NCI-H187 (cell line): ENCODE results near the gene SMIM30.
"Not testable (repeated sequence)": the region's sequence is repeated elsewhere in the genome, so short reads cannot be mapped to it uniquely, and the experiment has no call there.

ENCODE experiments used
- DNase-seq, 2 experiments: peaks; one replicate each; lab custom pipeline; 2025; lab: John Stamatoyannopoulos, UW

Gene SMIM30, protein sequence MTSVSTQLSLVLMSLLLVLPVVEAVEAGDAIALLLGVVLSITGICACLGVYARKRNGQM

DNA sequence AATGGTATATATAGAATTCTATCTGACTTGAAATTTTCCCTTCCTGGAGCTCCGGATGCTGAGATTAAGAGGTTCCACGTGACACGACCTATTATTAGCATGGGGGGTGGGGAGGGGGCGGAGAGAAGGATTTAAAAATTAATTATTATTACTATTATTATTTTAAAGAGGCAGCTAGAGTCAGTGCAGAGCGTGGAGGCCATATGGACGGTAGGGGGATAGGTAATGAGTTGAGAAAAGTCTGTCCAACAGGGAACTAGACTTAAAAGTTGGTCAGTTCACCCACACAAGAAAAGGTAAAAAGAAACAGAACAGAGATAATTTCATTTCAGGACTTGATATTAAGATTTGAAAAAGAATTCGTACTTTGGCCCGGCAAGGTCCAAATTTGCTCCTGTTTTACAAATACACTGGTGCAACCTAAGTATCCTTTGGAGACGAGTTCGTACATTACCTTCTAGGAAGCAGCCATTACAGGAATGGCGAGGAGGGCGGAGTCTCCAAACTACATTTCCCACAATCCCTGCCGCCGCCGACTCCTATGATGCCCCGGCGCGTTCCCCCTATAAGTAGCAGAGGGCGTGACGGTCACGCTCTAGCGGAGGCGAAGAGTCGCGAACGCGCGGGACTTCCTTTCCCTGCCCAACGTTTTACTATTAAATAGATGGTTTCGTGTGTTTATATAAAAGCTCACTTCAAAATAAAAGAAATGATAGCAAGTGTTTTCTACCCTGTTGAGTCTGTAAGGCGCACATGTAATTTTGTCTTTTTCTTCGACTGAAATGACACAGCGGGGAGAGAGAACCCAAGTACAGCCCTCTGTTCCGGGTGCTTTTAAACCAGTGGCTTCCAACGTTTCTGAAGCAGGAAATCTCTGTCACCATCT, at the start of gene SMIM30:
SMIM30 (minus strand) TSS at position 481 of the 886 bp plus-strand sequence. CDS start 976 bp downstream, outside the sequence.
- peak; percentile 78 to 92 for DNase-seq

DNA sequence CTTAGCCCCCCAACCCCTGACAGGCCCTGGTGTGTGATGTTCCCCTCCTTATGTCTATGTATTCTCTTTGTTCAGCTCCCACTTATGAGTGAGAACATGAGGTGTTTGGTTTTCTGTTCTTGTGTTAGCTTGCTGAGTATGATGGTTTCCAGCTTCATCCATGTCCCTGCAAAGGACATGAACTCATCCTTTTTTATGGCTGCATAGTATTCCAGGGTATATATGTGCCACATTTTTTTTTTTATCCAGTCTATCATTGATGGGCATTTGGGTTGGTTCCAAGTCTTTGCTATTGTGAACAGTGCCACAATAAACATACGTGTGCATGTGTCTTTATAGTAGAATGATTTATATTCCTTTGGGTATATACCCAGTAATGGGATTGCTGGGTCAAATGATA, 47.8 kb upstream of the SMIM30 start:
- not testable (repeated sequence) for DNase-seq

DNA sequence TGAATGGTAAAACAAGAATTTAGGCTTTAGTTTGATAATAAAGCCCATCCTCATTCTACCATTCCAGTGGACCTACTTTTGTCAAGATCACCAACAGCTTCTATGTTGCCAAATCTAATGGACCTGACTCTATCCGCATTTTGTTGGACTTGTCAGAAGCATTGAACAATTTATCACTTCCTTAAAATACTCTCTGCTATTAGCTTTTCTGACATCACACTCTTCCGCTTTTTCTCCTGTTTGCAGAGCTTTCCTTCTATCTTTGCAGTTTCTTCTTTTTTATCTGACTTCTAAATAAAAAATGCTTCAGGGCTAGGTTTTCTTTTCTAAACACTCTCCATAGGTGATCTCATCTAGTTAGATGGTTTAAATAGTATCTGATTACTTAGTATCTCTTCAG, 42.7 kb upstream of the SMIM30 start:
- no peak for DNase-seq

DNA sequence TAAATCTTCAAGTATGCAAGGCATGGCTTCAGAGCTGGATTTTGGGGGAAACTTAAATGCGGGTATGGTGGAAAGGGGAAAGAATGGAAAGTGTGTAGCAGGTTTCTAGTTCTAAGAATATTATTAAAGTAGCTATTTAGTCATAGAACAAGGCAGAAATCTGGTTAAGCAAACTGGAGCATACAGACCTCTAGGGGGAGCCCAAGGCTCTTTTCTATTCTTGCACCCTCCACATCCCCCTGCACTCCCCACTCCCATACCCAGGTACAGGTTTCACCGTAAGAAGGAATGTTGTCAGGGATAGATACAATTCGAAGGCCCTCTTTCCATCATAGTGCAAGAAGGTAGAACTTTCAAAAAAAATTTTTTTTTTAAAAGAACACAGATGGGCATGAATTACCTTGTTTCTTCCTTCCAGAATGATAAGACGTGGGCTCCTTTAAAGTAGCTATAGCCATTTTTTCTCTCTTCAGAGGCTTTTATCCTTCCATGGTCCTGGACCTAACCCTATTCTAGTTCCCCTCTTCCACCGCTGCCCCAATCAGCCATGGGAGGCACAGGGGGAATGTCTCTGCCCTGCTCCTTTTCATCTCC, 41.5 kb upstream of the SMIM30 start:
- peak; percentile 8 to 73 for DNase-seq

DNA sequence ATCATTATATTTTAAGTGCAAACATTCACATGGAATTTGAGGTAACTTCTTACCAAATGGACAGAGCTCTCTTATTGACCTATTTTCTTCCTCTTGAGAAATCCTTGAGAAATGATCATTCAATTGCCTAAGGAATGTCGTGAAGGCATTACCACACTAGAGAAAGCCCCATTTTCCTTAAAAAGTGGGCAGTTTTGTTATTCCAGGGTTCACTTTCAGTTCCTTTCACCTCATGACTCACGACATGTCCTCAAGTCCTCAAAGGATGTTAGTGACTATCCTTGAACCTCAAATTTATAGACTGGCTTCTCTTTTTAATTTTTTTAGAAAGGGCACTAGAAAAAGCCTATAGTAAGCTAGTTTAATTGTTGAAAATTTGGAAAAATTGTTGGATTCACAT, 40.4 kb upstream of the SMIM30 start:
- no peak for DNase-seq

DNA sequence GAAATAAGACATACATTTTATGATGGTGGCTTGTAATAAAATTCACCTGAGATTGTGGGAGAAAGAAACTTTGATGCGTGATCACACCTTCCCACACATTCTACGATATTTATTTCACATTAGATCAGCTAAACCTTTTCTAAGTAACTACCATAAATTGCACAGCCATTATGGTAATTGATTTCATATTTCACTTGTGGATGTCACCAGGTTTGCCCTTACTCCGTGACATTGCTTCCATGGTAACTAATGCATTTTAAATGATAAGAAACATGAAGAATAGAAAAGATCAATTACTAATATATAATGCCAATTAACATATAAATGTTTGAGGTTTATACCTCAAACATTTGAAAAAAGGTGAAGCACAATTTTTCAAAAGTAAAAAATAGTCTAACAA, 35.8 kb upstream of the SMIM30 start:
- DNase-seq: no peak

DNA sequence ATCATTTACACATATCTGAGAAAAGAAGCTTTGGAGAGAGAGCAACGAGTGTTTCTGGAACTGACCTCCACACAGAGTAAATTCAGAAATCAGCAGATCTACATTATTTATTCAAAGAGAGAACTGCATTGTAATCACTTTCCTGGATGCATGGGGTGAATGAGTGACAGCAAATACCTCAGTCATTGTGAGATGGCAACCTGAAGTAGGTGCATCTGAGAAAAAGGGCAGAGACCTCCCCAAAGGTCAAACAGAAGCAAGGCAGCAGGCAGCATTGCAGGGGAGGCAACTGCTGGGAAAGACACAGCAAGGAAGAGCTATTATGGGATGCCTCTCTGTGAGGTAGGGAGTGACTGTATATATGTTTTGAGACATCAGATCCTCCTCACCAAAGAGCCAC, 26.5 kb upstream of the SMIM30 start:
- no peak for DNase-seq

DNA sequence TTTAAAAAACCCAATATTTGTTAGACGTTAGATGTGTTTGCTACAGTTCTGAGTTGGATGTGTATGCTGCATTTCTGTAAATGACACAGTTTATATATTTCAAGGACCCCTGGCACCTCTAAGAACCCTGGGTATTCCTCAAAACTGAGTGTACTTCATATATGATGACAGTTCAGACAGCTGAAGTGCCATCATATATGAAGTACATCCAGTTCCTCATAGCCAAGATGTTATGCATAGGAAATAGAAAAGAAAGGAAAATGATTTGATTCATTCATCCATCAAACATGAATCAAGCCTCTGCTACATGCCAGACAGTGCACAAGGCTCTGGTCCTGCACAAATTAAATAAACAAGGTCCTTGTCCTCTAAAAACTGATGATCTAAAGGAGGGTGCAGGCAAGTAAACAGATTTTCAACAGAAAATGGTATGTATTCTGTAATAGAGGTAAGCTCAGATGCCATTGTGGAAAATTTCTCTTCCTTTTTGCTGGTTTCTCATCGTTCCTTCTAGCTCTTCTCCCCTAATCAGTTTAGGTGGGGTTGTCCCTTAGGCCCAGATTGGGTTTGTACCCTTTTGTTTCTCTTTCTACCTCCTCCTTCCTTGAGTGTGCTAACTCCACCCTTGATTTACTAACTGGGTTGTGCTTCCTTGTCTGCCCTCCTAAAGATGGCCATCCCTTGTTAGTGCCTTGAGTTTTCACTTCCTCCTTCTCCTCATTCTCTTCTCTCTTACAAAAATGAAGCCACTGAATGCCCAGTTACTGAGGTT, 25.3 kb upstream of the SMIM30 start:
- DNase-seq: no peak

DNA sequence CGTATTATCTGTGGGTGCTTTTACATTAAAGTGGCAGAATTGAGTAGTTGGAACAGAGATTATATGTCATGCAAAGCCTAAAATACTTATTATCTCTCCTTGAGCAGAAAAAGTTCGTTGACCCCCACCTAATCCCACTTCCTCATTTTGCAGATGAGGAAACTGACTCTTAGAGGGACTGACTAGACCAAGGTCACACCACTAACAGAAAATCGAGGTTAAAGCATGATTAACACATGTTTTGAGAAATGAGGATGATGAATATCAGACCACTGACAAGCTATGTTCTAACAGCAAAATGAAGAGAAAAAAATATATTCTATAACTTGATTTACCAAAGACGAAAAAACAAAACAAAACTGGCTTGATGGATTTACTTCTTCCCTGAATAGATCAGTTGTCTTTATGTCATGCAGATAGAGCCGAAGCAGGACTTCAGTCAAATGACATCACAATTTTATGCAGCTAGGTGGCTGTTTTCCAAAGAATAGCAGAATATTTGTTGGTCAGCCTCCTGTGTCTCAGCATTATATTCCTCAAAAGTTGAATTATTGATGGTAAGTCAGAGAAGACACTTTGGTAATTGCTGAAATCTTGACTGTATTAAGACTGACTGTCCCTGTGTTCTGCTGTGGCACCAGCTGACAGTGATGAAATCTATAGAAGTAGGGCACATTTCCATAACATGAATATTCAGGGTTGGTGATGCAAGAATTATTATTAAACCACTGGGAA, 24.2 kb upstream of the SMIM30 start:
- no peak for DNase-seq

DNA sequence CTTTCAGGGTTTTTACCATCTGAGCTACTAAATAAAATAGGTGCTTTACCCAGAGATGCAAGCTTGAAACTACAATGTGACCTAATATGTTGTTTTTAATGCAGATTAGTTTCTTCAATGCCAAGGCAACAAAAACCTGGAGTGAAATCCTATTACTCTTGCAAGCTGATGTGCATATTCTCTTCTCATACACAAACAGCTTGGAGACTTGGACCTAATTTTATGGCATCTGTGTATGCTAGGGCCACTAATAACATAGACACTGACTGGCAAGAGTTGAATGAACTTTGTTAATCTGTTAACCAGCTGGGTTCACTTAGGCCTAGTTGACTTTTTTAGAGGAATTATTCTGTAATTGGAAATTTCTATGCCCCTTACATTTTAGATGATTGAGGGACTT, 23.4 kb upstream of the SMIM30 start:
- no peak for DNase-seq

DNA sequence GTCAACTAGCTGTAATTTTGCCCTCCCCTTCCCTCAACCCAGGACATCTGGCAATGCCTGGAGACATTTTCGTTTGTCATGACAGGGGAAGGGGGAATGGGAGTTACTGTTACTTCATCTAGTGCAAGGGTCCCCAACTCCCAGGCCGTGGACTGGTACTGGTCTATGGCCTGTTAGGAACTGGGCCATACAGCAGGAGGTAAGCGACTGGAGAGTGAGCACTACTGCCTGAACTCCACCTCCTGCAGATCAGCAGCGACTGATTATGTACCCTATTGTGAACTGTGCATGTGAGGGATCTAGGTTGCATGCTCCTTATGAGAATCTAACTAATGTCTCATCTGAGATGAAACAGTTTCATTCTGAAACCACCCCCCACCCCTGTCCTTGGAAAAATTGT, 22.6 kb upstream of the SMIM30 start:
- DNase-seq: no peak

DNA sequence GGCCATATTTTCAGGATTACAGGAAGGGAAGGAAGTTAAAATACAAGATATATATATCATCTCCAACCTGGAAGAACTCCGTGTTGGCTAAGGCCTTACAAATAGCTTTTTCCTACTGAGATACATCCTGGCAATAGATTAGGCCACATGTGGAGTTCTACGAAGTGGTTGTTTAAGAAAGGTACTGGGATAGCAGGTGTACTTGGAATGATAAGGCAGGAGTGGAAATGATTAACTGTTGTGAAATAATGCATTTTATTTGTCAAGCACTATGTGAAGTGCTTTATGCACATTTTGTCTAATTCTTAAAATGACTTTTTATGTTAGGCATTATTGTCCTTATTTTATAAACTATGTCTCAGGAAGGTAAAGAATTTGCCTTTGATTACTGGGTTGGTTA, 18.9 kb upstream of the SMIM30 start:
- no peak for DNase-seq

DNA sequence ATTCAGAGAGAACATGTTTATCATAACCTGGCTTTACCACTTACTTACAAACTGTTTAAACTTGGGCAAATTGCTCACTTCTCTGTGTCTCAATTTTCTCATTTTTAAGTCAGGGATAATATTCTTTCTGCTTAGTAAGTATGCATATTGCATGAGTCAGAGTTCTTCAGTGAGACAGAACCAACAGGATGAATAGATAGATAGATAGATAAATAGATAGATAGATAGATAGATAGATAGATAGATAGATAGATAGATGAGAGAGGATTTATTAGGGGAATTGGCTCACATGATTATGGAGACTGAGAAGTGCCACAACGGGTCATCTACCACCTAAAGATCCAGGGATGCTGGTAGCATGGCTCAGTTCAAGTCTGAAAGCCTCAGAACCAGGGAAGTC, 15.7 kb upstream of the SMIM30 start:
- DNase-seq: no peak

DNA sequence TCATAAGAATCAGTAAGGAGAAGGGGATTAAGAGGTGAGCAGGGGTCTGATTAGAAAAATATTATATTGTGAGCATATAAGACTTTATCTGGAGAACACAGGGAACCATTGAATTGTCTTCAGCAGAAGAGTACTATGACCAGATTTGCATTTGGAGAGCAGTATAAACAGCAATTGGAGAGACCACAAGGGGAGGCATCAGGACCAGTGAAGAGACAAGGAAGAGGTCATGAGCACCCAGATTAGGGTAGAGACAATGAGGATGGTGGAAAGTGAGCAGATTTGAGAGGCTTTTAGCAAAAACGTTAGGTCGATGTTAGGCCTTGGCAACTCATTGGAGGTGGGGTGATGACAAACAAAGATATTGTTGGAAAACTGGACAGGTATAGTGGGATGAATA, 13.0 kb upstream of the SMIM30 start:
- no peak for DNase-seq

DNA sequence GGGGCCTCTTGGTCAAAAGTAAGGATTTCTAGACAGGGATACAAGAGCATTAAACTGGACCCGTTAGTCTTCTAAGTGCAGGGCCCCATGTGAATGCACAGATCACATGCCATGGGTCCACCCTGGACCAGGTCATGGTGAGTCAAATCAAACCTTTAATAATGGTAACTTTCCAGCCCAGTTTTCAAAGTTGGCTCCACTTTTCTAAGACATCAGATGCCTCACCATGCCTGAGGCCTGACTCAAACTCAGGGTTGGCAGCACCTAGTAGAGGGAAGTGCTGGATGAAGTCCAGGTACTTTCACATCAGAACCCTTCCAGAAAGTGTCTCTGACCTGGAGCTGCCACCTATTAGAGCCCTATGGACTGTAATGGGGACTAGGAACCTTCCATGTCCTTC, 9.7 kb upstream of the SMIM30 start:
- no peak for DNase-seq

DNA sequence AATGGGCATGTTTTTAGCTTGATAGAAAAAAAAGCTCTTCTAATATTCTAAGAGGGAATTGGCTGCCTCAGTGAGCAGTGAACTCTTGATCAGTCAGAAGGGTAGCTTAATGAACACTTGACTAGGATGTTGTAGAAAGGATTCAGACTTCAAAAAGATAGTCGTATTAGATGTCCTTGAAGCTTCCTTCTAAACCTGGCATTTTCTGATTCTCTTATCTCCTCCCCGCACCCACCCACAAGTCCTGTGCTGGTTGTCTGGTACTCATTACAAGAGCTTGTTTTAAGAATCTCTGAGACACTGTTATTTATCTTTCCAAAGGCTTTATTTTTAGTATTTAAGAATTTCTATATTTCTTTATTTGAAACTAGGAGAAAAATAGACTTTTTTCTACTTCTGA, 7.4 kb upstream of the SMIM30 start:
- DNase-seq: no peak

DNA sequence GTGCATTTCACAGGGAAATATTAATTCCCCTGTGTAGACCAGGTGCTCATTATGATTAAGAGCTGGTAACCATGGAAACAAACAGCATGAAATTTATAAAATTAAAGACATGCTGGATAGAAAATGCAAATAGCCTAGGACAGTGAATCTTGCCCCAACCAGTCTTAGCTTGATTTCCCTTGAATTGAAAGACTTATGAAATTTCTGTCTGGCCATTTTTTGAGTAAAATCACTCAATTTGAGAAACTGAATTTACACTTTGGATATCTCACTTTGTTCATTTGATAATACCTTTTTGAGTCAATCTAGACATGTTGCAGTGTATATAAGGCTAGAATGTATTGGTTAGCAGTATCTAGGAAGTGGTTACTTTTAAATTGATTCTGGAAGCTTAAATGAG, 4.4 kb upstream of the SMIM30 start:
- no peak for DNase-seq

DNA sequence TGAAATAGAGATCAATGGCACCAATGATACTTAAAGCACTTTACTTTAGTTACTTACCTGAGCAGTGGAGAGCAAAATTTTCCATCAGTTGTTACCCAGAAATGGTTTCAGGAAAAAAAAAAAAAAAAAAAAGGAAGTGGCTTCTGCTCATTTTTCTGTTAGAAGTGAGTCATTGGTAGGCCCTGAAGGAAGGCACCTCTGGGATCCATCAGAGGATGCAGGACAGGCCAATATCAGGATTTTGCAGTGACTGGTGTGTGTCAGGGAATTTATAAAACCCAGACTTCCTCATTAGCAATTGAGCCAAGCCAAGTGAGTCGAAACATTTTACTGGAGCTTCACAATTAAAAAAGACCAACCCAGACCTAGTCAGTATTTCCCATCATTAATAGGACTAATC, 2.3 kb upstream of the SMIM30 start:
- DNase-seq: no peak

DNA sequence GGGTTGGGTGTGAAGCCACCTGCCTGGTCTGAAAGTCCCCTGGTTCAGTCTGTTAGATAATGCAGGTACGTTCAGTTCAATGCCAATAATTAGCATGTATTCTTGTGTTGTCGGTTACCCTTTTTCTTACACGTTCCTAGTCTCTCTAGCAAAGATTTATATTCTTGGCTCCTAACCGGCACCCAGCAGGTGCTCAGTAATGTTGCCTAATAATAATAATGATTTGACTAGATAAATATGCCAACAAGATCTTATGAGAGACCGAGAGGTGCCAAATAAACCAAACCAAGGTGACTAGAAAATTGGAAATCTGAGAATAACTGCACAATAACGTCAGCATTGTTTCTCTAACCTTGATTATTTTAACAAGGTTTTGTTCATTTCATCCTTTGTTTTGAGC, 1.1 kb upstream of the SMIM30 start:
- no peak for DNase-seq

DNA sequence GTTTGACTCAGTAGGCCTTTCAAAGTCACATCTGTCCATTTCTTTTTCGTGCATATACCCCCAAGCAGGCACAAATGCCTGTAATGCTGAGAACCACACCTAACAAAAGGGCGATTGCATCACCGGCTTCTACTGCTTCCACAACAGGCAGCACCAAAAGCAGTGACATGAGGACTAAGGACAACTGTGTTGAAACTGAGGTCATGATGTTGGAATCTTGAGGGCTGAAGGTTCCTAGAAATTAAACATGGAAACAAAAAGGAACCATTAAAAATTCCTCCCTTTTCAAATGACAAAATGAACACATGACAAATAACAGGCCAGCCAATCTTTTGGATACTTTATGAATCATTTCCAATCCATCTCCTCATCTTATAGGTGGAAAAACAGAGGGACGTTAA, 980 bp downstream of the SMIM30 start:
- not testable (repeated sequence) for DNase-seq

DNA sequence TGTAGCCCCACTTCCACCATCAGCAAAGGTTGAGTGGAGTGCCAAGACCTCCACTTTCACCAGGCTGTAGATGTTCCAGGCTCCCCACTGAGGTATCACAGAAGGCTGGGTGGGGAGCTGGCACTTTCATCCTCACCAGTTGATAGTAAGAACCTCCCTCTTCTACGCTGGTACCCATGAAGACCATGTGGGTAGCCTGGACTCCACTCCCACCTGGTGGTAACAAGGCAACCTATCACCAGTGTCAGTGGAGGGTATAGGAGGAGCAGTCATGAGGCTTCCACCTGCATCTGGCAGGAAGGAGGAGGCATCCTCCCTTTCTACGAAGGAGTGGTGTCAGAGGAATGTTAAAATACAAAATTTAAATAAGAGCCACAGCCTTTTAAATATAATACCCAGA, 4.4 kb downstream of the SMIM30 start:
- DNase-seq: no peak

DNA sequence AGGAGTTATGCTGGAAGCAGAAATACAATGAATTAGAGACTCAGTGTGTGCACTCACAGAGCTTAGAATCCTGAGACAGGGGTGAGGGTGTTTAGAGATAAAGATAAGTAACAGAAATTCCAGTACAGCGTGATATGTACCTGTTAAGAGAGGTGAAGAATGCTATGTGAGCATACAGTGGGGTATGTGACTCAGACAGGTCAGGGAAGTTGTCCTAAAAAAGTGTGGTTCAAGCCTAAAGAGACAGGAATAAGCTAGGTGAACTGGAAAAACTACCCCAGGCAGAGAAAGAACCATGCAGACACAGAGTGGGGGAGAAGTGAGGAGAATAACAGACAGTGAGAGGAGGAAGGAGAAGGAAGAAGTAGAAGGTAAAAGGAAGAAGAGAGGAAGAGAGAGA, 8.6 kb downstream of the SMIM30 start:
- no peak for DNase-seq
